Lung (tissue), 12 donors: ENCODE data around the gene RTEL1. TPM values are rescaled to one million over a fixed set of nuclear protein-coding genes. Genes with fewer than 3 reads are reported as not detected.
A peak's percentile ranks its signal among the peaks of the same experiment; 100 is the strongest.

Source experiments
- ATAC-seq: fragments of 200-7000 bp; cut with Tn5 transposase; one replicate; pipeline ENCODE4 v1.9.1; 2020; ENCODE audit warnings: moderate number of reproducible peaks; ENCODE audit not compliant: insufficient read depth, low FRiP score
- DNase-seq, 3 donors: peaks; one replicate each; pipeline ENCODE4 v3.0.0-alpha.2; 2013 to 2017
- H3K27ac ChIP-seq, 2 donors: one replicate each; pipeline ENCODE4 v1.5.1; 2013; ENCODE audit warnings: mild to moderate bottlenecking in 2 of 2, moderate library complexity in 2 of 2, control low read depth in 1 of 2, inconsistent platforms in 1 of 2, low read depth in 1 of 2, low read length in 1 of 2
- H3K27me3 ChIP-seq, 3 donors: one replicate each; pipeline ENCODE4 v1.5.1; 2013; ENCODE audit warnings: low read length in 2 of 3; ENCODE audit not compliant: control insufficient read depth in 3 of 3, insufficient read depth in 3 of 3
- H3K36me3 ChIP-seq, 4 donors: one replicate each; pipeline ENCODE4 v1.5.1; 2013; ENCODE audit warnings: low read length in 4 of 4, mild to moderate bottlenecking in 1 of 4, moderate library complexity in 1 of 4; ENCODE audit not compliant: control insufficient read depth in 4 of 4, insufficient read depth in 4 of 4
- H3K4me1 ChIP-seq, 5 donors: one replicate each; pipeline ENCODE4 v1.5.1; 2013; ENCODE audit warnings: low read length in 5 of 5, mild to moderate bottlenecking in 2 of 5, moderate library complexity in 1 of 5; ENCODE audit not compliant: control insufficient read depth in 5 of 5, insufficient read depth in 5 of 5
- H3K4me3 ChIP-seq: one replicate; pipeline ENCODE4 v1.5.1; 2013; ENCODE audit warnings: mild to moderate bottlenecking, control low read depth, moderate library complexity
- H3K9ac ChIP-seq, 2 donors: one replicate each; pipeline ENCODE4 v1.5.1; 2013; ENCODE audit warnings: low read length in 2 of 2, control low read depth in 1 of 2; ENCODE audit not compliant: insufficient read depth in 1 of 2
- H3K9me3 ChIP-seq, 4 donors: one replicate each; pipeline ENCODE4 v1.5.1; 2013; ENCODE audit warnings: low read length in 3 of 4, mild to moderate bottlenecking in 1 of 4, moderate library complexity in 1 of 4; ENCODE audit not compliant: control insufficient read depth in 4 of 4, insufficient read depth in 3 of 4
- CTCF ChIP-seq: IDR thresholded peaks from 2 replicates; pipeline ENCODE4 v1.5.1; 2012; ENCODE audit warnings: mild to moderate bottlenecking; ENCODE audit errors: control extremely low read depth, extremely low read depth
- WGBS, 2 donors: extraction: QIAGEN DNeasy Blood & Tissue Kit; methylation state at CpG; one replicate each; pipeline ENCODE4 v1.1.7; 2013; 5-methylcytosine and 5-hydroxymethylcytosine counted together
- polyA plus RNA-seq, 2 donors: library from polyadenylated mRNA; stranded (reverse); fragments of 200-250 nt; gene quantifications; one replicate each; pipeline ENCODE4 v1.2.1, GENCODE V29; 2013
- total RNA-seq, 2 donors: library from RNA; depleted of rRNA in 1 of 2; stranded (reverse); fragments of >200 nt in 1 of 2; gene quantifications; one replicate each; pipeline ENCODE4 v1.2.1, GENCODE V29; 2014 to 2021
- donor health status: control.
- donor health status: control.
- donor health status: Bipolar disorder and iron deficiency.
- donor health status: healthy.
- donor health status: DM: yes; HTN: yes; CAD: no.

RTEL1 gene
- total and polyA plus RNA-seq, 4 donors, result 12.4 to 45.8 (median 17.7) TPM

DNA sequence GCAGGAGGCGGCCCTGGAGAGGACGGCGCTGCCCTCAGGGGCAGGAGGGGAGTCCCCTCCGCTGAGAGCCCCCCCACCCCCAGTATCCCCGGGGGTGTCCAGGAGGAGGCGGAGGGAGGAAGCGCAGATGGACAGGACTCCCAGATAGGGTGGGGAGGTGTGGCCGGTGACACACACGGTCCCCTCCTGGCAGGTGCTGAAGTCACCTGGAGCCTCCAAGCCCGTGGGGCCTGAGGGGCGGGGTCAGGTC is 6.2 kb upstream of the RTEL1 start:
- H3K4me1 ChIP-seq, result peaks cover 0 to 24% (median 8%) of the 10 kb centered on the region in 5 donors
- WGBS, 2 donors, result 14 to 22% methylated on average over 11 of the region's 11 CpGs
- no peaks in the 10 kb centered on the region for H3K9me3 ChIP-seq
- TF ChIP-seq CTCF, result no peak
- H3K36me3 ChIP-seq, result no peaks in the 10 kb centered on the region
- H3K4me3 ChIP-seq, result peak overlapping the region; percentile 1
- H3K9ac ChIP-seq, result no peak overlapping the region
- ATAC-seq, result peak; percentile 49
- H3K27me3 ChIP-seq, result no peaks in the 10 kb centered on the region
- DNase-seq, result no peak
- no peak overlapping the region for H3K27ac ChIP-seq

DNA sequence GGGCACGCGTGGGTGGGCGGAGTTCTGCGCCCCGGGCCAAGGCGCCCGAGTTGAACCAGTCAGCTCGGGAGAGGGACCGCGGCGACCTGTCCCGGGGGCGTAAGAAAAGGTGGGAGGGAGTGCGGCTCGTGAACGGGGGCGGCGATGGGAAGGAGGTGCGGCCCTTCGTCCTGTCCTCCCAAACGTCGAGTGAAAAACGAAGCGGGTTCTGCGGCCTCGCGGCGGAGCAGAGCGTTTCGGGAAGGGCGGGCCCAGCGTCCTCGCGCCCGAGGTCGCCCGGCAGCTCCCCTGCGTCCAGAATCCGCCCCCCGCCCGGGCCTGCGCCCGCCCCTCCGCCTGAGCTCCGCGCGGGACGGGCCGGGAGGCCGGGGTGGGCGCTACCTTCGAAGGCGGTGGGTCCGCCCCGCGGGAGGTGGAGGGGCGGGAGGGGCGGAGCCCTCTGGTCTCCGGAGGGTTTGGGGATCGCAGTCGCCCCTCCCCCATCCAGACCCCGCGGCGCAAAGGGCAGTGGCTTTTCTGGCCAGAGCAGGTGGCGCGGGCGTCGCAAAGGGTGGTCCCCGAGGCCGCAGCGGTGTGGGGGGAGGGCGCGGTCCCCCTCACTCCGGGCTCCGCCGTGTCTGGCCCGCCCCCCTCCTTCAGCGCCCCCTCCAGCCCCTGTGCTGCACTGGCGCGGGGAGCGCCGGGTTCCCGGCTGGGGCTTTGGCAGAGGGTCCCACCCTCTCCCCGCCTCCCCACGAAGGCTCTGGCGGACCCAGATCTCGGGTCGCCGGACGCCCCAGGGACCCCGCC is 5.7 kb upstream of the RTEL1 start:
- TF ChIP-seq CTCF, result no peak
- ATAC-seq (peak; percentile 32), DNase-seq (peak; percentile 68 to 83 (median 70))
- H3K4me1 ChIP-seq, result peaks cover 0 to 29% (median 10%) of the 10 kb centered on the region in 5 donors
- no peaks in the 10 kb centered on the region for H3K9me3 ChIP-seq
- 1% methylated on average over 88 to 91 of the region's 91 CpGs for WGBS, 2 donors
- no peak overlapping the region for H3K9ac ChIP-seq
- H3K27ac ChIP-seq, result no peak overlapping the region
- H3K4me3 ChIP-seq, result peak overlapping the region; percentile 52
- H3K27me3 ChIP-seq, result no peaks in the 10 kb centered on the region
- H3K36me3 ChIP-seq, result no peaks in the 10 kb centered on the region

GRCh38 chr20:63653041-63653973 is 4.8 kb upstream of the RTEL1 start, which contains the start of gene STMN3:
TSS of gene STMN3 (minus strand) at chr20:63653424. CDS start at chr20:63653345, 79 bp downstream.
- Histone ChIP-seq H3K9me3 (no peaks in the 10 kb centered on the region), H3K27ac (peak within 1 kb of the TSS in 1 of 2 donors; percentile 8), H3K4me3 (peak within 1 kb of the TSS; percentile 52), H3K27me3 (no peaks in the 10 kb centered on the region), H3K4me1 (peaks cover 0 to 35% (median 17%) of the 10 kb centered on the region in 5 donors), H3K9ac (no peak within 1 kb of the TSS), H3K36me3 (no peaks in the 10 kb centered on the region)
- WGBS, 2 donors, result 1 to 2% methylated on average over 66 to 72 of the region's 73 CpGs
- DNase-seq (peak; percentile 96 to 98 (median 97)), ATAC-seq (peak; percentile 41)
- no peak for TF ChIP-seq CTCF
